HEK293 (cell line): ENCODE results near the gene MYO1B.

Experiments
- BCL11A ChIP-seq: fragments of 450-650 bp; formaldehyde crosslinking; IDR thresholded peaks from 2 replicates; pipeline ENCODE4 v1.5.1; 2016; ENCODE audit warnings: low read depth, missing biosample characterization, missing genetic modification characterization
- FEZF1 ChIP-seq: fragments of 450-650 bp; formaldehyde crosslinking; IDR thresholded peaks from 2 replicates; pipeline ENCODE4 v1.5.1; 2016; ENCODE audit warnings: missing biosample characterization, missing genetic modification characterization
- IKZF3 ChIP-seq: fragments of 450-650 bp; IDR thresholded peaks from 2 replicates; pipeline ENCODE4 v1.5.0; 2018; ENCODE audit warnings: missing biosample characterization, mild to moderate bottlenecking, missing genetic modification characterization, moderate library complexity
- KLF9 ChIP-seq: fragments of 450-650 bp; formaldehyde crosslinking; IDR thresholded peaks from 2 replicates; pipeline ENCODE4 v1.5.1; 2016; ENCODE audit warnings: missing biosample characterization, missing genetic modification characterization, low read depth
- OSR2 ChIP-seq: fragments of 450-650 bp; formaldehyde crosslinking; IDR thresholded peaks from 2 replicates; pipeline ENCODE4 v1.5.1; 2016; ENCODE audit warnings: missing biosample characterization, missing genetic modification characterization
- RBAK ChIP-seq: fragments of 450-650 bp; formaldehyde crosslinking; IDR thresholded peaks from 2 replicates; pipeline ENCODE4 v1.5.1; 2016; ENCODE audit warnings: missing biosample characterization, missing genetic modification characterization
- REPIN1 ChIP-seq: fragments of 450-650 bp; formaldehyde crosslinking; IDR thresholded peaks from 2 replicates; pipeline ENCODE4 v1.5.1; 2017; ENCODE audit warnings: missing biosample characterization, missing genetic modification characterization, low read depth
- SETDB1 ChIP-seq: IDR thresholded peaks from one replicate; pipeline ENCODE4 v1.6.1; 2017; ENCODE audit warnings: mild to moderate bottlenecking, low read length, moderate library complexity, mixed read lengths; ENCODE audit not compliant: insufficient read length
- SP7 ChIP-seq: fragments of 450-650 bp; formaldehyde crosslinking; IDR thresholded peaks from 2 replicates; pipeline ENCODE4 v1.5.1; 2016; ENCODE audit warnings: missing biosample characterization, missing genetic modification characterization
- ZBTB20 ChIP-seq: fragments of 450-650 bp; formaldehyde crosslinking; IDR thresholded peaks from 2 replicates; pipeline ENCODE4 v1.5.1; 2016; ENCODE audit warnings: missing biosample characterization, missing genetic modification characterization
- ZBTB7A ChIP-seq: fragments of 450-650 bp; formaldehyde crosslinking; IDR thresholded peaks from 2 replicates; pipeline ENCODE4 v1.5.1; 2016; ENCODE audit warnings: low read depth, missing biosample characterization, missing genetic modification characterization
- ZFP3 ChIP-seq: fragments of 450-650 bp; formaldehyde crosslinking; IDR thresholded peaks from 2 replicates; pipeline ENCODE4 v1.5.1; 2016; ENCODE audit warnings: low read depth, missing biosample characterization, missing genetic modification characterization
- ZFP37 ChIP-seq: fragments of 450-650 bp; formaldehyde crosslinking; IDR thresholded peaks from 2 replicates; pipeline ENCODE4 v1.5.1; 2016; ENCODE audit warnings: missing biosample characterization, missing genetic modification characterization
- ZNF10 ChIP-seq: fragments of 450-650 bp; formaldehyde crosslinking; IDR thresholded peaks from 2 replicates; pipeline ENCODE4 v1.5.1; 2017; ENCODE audit warnings: missing biosample characterization, missing genetic modification characterization
- ZNF302 ChIP-seq: fragments of 450-650 bp; formaldehyde crosslinking; IDR thresholded peaks from 2 replicates; pipeline ENCODE4 v1.5.1; 2016; ENCODE audit warnings: missing biosample characterization, missing genetic modification characterization, low read depth
- ZNF341 ChIP-seq: fragments of 450-650 bp; formaldehyde crosslinking; IDR thresholded peaks from 2 replicates; pipeline ENCODE4; 2016; ENCODE audit warnings: low read depth, missing biosample characterization, missing genetic modification characterization
- ZNF354C ChIP-seq: fragments of 450-650 bp; formaldehyde crosslinking; IDR thresholded peaks from 2 replicates; pipeline ENCODE4 v1.5.1; 2016; ENCODE audit warnings: missing biosample characterization, missing genetic modification characterization, low read depth, borderline replicate concordance
- ZNF37A ChIP-seq: fragments of 450-650 bp; IDR thresholded peaks from 2 replicates; pipeline ENCODE4 v1.5.1; 2018; ENCODE audit warnings: missing biosample characterization, missing genetic modification characterization
- ZNF394 ChIP-seq: fragments of 450-650 bp; formaldehyde crosslinking; IDR thresholded peaks from 2 replicates; pipeline ENCODE4 v1.5.1; 2016; ENCODE audit warnings: missing biosample characterization, missing genetic modification characterization, mild to moderate bottlenecking, moderate library complexity, borderline replicate concordance
- ZNF416 ChIP-seq: fragments of 450-650 bp; formaldehyde crosslinking; IDR thresholded peaks from 2 replicates; pipeline ENCODE4 v1.5.1; 2016; ENCODE audit warnings: missing biosample characterization, missing genetic modification characterization
- ZNF585B ChIP-seq: fragments of 450-650 bp; formaldehyde crosslinking; IDR thresholded peaks from 2 replicates; pipeline ENCODE4 v1.5.1; 2016; ENCODE audit warnings: missing biosample characterization, missing genetic modification characterization
- ZNF645 ChIP-seq: fragments of 450-650 bp; formaldehyde crosslinking; IDR thresholded peaks from 2 replicates; pipeline ENCODE4; 2016; ENCODE audit warnings: missing biosample characterization, missing genetic modification characterization
- ZNF692 ChIP-seq: fragments of 450-650 bp; formaldehyde crosslinking; IDR thresholded peaks from 2 replicates; pipeline ENCODE4 v1.5.1; 2016; ENCODE audit warnings: missing biosample characterization, missing genetic modification characterization
- ZNF707 ChIP-seq: fragments of 450-650 bp; formaldehyde crosslinking; IDR thresholded peaks from 2 replicates; pipeline ENCODE4 v1.5.1; 2016; ENCODE audit warnings: missing biosample characterization, missing genetic modification characterization
- ZNF776 ChIP-seq: fragments of 450-650 bp; formaldehyde crosslinking; IDR thresholded peaks from 2 replicates; pipeline ENCODE4 v1.5.0; 2017; ENCODE audit warnings: missing biosample characterization, missing genetic modification characterization, borderline replicate concordance
- ZNF777 ChIP-seq: fragments of 450-650 bp; formaldehyde crosslinking; IDR thresholded peaks from 2 replicates; pipeline ENCODE4 v1.5.1; 2017; ENCODE audit warnings: missing biosample characterization, missing genetic modification characterization, borderline replicate concordance
- ZNF785 ChIP-seq: fragments of 450-650 bp; formaldehyde crosslinking; IDR thresholded peaks from 2 replicates; pipeline ENCODE4 v1.5.1; 2016; ENCODE audit warnings: missing biosample characterization, missing genetic modification characterization
- TF ChIP-seq, protein P1 (sequence below): fragments of 450-650 bp; formaldehyde crosslinking; IDR thresholded peaks from 2 replicates; pipeline ENCODE4 v1.5.1; 2016; ENCODE audit warnings: missing biosample characterization, missing genetic modification characterization
- TF ChIP-seq, protein P2 (sequence below): fragments of 450-650 bp; formaldehyde crosslinking; IDR thresholded peaks from 2 replicates; pipeline ENCODE4 v1.5.1; 2016; ENCODE audit warnings: missing biosample characterization, missing genetic modification characterization, low read depth
- TF ChIP-seq, protein P3 (sequence below): fragments of 450-650 bp; formaldehyde crosslinking; IDR thresholded peaks from 2 replicates; pipeline ENCODE4 v1.5.1; 2016; ENCODE audit warnings: missing biosample characterization, missing genetic modification characterization

MYO1B gene

GRCh38 chr2:191245869-191246531 is 796 bp downstream of the MYO1B start (continued):
- TF ChIP-seq ZFP3 (tag by site-specific recombination) = no peak
- TF ChIP-seq, protein P1, sequence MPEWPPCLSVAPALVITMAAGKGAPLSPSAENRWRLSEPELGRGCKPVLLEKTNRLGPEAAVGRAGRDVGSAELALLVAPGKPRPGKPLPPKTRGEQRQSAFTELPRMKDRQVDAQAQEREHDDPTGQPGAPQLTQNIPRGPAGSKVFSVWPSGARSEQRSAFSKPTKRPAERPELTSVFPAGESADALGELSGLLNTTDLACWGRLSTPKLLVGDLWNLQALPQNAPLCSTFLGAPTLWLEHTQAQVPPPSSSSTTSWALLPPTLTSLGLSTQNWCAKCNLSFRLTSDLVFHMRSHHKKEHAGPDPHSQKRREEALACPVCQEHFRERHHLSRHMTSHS (tag by site-specific recombination) = no peak
- TF ChIP-seq ZNF10 (tag by site-specific recombination) = no peak
- no peak for TF ChIP-seq ZNF785
- no peak for TF ChIP-seq ZNF776 (tag by site-specific recombination)
- TF ChIP-seq IKZF3 (tag by site-specific recombination) = peak; percentile 88
- no peak for TF ChIP-seq RBAK (tag by site-specific recombination)
- TF ChIP-seq ZBTB20 (tag by site-specific recombination) = peak; percentile 83
- no peak for TF ChIP-seq ZNF37A (tag by site-specific recombination)
- TF ChIP-seq, protein P2, sequence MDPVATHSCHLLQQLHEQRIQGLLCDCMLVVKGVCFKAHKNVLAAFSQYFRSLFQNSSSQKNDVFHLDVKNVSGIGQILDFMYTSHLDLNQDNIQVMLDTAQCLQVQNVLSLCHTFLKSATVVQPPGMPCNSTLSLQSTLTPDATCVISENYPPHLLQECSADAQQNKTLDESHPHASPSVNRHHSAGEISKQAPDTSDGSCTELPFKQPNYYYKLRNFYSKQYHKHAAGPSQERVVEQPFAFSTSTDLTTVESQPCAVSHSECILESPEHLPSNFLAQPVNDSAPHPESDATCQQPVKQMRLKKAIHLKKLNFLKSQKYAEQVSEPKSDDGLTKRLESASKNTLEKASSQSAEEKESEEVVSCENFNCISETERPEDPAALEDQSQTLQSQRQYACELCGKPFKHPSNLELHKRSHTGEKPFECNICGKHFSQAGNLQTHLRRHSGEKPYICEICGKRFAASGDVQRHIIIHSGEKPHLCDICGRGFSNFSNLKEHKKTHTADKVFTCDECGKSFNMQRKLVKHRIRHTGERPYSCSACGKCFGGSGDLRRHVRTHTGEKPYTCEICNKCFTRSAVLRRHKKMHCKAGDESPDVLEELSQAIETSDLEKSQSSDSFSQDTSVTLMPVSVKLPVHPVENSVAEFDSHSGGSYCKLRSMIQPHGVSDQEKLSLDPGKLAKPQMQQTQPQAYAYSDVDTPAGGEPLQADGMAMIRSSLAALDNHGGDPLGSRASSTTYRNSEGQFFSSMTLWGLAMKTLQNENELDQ (tag by site-specific recombination) = no peak
- TF ChIP-seq OSR2 = no peak
- no peak for TF ChIP-seq ZNF416 (tag by site-specific recombination)
- TF ChIP-seq, protein P3, sequence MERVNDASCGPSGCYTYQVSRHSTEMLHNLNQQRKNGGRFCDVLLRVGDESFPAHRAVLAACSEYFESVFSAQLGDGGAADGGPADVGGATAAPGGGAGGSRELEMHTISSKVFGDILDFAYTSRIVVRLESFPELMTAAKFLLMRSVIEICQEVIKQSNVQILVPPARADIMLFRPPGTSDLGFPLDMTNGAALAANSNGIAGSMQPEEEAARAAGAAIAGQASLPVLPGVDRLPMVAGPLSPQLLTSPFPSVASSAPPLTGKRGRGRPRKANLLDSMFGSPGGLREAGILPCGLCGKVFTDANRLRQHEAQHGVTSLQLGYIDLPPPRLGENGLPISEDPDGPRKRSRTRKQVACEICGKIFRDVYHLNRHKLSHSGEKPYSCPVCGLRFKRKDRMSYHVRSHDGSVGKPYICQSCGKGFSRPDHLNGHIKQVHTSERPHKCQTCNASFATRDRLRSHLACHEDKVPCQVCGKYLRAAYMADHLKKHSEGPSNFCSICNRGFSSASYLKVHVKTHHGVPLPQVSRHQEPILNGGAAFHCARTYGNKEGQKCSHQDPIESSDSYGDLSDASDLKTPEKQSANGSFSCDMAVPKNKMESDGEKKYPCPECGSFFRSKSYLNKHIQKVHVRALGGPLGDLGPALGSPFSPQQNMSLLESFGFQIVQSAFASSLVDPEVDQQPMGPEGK (tag by site-specific recombination) = peak; percentile 82
- peak; percentile 97 for TF ChIP-seq ZNF341 (tag by site-specific recombination)
- TF ChIP-seq ZNF394 (tag by site-specific recombination) = no peak
- TF ChIP-seq SETDB1 = no peak
- TF ChIP-seq ZNF777 (tag by site-specific recombination) = peak; percentile 68; the same call in 1 of the 2 replicates
- peak; percentile 17; the same call in 1 of the 2 replicates for TF ChIP-seq FEZF1 (tag by site-specific recombination)
- TF ChIP-seq ZNF692 (tag by site-specific recombination) = peak; percentile 82
- no peak for TF ChIP-seq ZNF302 (tag by site-specific recombination)
- TF ChIP-seq SP7 (tag by site-specific recombination) = peak; percentile 67
- TF ChIP-seq ZFP37 (tag by site-specific recombination) = peak; percentile 64; the same call in 1 of the 2 replicates
- no peak for TF ChIP-seq ZBTB7A (tag by site-specific recombination)
- no peak for TF ChIP-seq ZNF645 (tag by site-specific recombination)
- no peak for TF ChIP-seq BCL11A (tag by site-specific recombination)
- no peak for TF ChIP-seq ZNF707
- no peak for TF ChIP-seq REPIN1
- no peak for TF ChIP-seq ZNF354C (tag by site-specific recombination)
- peak; percentile 85 for TF ChIP-seq KLF9
- TF ChIP-seq ZNF585B (tag by site-specific recombination) = no peak
